ENCODE data around the gene NAA40. TPM values are rescaled to one million over a fixed set of nuclear protein-coding genes. Genes with fewer than 3 reads are reported as not detected.

The NAA40 gene
- total RNA-seq, 1 donor from 2014 or later, result 4.7 TPM

GRCh38 chr11:63997104-63997700, 58.4 kb downstream of the NAA40 start:
- no peak overlapping the region for H3K4me3 ChIP-seq (ENCODE audit: low read length in 3 of 3)
- H3K4me1 ChIP-seq (ENCODE audit: control insufficient read depth in 3 of 3, insufficient read depth in 3 of 3, low read length in 3 of 3), result peaks cover 14 to 33% (median 22%) of the 10 kb centered on the region in 3 donors
- H3K27me3 ChIP-seq (ENCODE audit: control insufficient read depth in 3 of 3, insufficient read depth in 3 of 3, low read length in 3 of 3), result no peaks in the 10 kb centered on the region
- H3K9ac ChIP-seq (ENCODE audit: low read depth in 1 of 3, low read length in 3 of 3), result no peak overlapping the region
- no peaks in the 10 kb centered on the region for H3K9me3 ChIP-seq (ENCODE audit: control insufficient read depth in 3 of 3, low read length in 3 of 3)
- no peak overlapping the region for H3K27ac ChIP-seq (ENCODE audit: low read depth, low read length)
- H3K36me3 ChIP-seq (ENCODE audit: control insufficient read depth in 3 of 3, insufficient read depth in 3 of 3, low read length in 3 of 3), result peaks cover 13 to 29% (median 22%) of the 10 kb centered on the region in 3 donors

- Histone ChIP-seq H3K27ac (ENCODE audit: low read depth, low read length) (no peak overlapping the region), H3K27me3 (ENCODE audit: control insufficient read depth in 3 of 3, insufficient read depth in 3 of 3, low read length in 3 of 3) (no peaks in the 10 kb centered on the region), H3K4me3 (ENCODE audit: low read length in 3 of 3) (no peak overlapping the region), H3K4me1 (ENCODE audit: control insufficient read depth in 3 of 3, insufficient read depth in 3 of 3, low read length in 3 of 3) (peaks cover 16 to 35% (median 24%) of the 10 kb centered on the region in 3 donors), H3K36me3 (ENCODE audit: control insufficient read depth in 3 of 3, insufficient read depth in 3 of 3, low read length in 3 of 3) (peaks cover 13 to 29% (median 22%) of the 10 kb centered on the region in 3 donors), H3K9ac (ENCODE audit: low read depth in 1 of 3, low read length in 3 of 3) (no peak overlapping the region), H3K9me3 (ENCODE audit: control insufficient read depth in 3 of 3, low read length in 3 of 3) (no peaks in the 10 kb centered on the region)
Observed at GRCh38 chr11:63997801-63998337, 59.1 kb downstream of the NAA40 start.

DNA sequence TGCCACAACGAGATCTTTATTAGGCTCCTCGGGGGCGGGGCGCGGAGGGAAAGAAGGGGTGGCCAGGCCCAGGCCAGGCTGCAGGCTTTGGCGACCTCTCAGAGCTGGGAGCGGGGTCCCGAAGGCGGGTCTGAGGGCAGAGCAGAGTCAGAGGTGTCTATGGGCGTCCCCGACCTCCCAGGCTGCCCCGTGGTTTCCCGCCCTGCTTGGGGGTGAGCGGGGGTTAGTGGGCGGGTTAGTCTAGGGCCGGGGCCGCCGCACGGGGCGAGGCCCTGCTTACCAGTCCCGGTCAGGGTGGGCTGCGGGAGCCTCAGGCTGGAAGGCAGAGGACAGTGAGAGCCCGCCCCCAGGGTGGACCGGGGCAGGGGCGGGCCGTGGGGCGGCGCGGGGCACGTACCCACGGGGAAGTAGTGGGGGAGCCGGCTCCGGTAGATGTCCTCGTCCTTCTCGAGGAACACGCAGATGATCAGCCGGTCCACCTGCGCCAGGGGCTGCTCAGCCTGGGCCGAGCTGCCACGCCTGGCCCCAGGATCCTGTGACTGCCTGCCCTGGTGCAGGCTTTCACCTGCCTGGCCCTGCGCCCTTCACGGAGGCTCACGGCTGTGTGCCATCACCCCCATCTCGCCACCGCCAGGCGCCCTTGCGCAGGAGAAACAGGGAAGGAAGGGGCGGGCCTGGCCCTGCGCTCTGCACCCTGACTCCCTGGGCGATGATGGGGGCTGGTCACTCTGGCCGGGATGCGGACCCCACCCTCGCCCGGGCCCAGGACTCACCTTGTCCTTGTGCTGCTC, 60.0 kb downstream of the NAA40 start:
- H3K27me3 ChIP-seq (ENCODE audit: control insufficient read depth in 3 of 3, insufficient read depth in 3 of 3, low read length in 3 of 3), result no peaks in the 10 kb centered on the region
- no peak overlapping the region for H3K9ac ChIP-seq (ENCODE audit: low read depth in 1 of 3, low read length in 3 of 3)
- no peaks in the 10 kb centered on the region for H3K9me3 ChIP-seq (ENCODE audit: control insufficient read depth in 3 of 3, low read length in 3 of 3)
- peaks cover 16 to 31% (median 24%) of the 10 kb centered on the region in 3 donors for H3K4me1 ChIP-seq (ENCODE audit: control insufficient read depth in 3 of 3, insufficient read depth in 3 of 3, low read length in 3 of 3)
- H3K4me3 ChIP-seq (ENCODE audit: low read length in 3 of 3), result no peak overlapping the region
- H3K36me3 ChIP-seq (ENCODE audit: control insufficient read depth in 3 of 3, insufficient read depth in 3 of 3, low read length in 3 of 3), result peaks cover 13 to 29% (median 25%) of the 10 kb centered on the region in 3 donors
- H3K27ac ChIP-seq (ENCODE audit: low read depth, low read length), result no peak overlapping the region

DNA sequence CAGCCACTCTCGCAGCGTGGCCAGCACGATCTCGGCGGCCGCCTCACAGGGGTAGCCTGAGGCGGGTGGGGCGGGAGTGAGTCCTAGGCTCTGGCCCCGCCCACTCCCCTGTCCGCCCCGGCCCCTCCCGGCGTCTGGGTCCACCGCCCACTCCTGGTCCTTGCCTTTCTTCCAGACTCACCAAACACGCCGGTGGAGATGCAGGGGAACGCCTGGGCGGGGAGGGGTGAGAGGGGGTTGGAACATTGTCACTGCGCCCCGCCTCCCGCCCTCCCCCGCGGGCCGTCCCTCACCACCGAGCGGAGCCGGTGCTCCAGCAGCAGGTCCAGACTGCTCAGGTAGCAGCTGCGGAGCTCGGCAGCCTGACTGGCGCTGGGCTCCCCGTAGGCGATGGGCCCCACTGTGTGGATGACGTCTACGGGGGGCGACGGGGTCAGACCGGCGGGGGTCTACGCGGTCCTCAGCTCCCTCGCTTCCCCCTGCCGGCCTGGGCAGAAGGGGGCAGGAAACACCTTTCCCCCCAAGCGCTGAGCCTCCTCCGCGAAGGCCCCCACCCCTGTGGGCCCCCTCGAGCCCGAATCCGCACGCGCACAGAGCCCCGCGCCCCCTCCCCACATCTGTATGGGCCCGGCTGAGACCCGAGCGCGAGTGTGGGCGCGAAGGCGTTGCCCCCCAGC, 60.7 kb downstream of the NAA40 start:
- H3K9me3 ChIP-seq (ENCODE audit: control insufficient read depth in 3 of 3, low read length in 3 of 3), result no peaks in the 10 kb centered on the region
- no peaks in the 10 kb centered on the region for H3K27me3 ChIP-seq (ENCODE audit: control insufficient read depth in 3 of 3, insufficient read depth in 3 of 3, low read length in 3 of 3)
- H3K9ac ChIP-seq (ENCODE audit: low read depth in 1 of 3, low read length in 3 of 3), result no peak overlapping the region
- H3K4me1 ChIP-seq (ENCODE audit: control insufficient read depth in 3 of 3, insufficient read depth in 3 of 3, low read length in 3 of 3), result peaks cover 16 to 28% (median 21%) of the 10 kb centered on the region in 3 donors
- peaks cover 13 to 27% (median 25%) of the 10 kb centered on the region in 3 donors for H3K36me3 ChIP-seq (ENCODE audit: control insufficient read depth in 3 of 3, insufficient read depth in 3 of 3, low read length in 3 of 3)
- H3K4me3 ChIP-seq (ENCODE audit: low read length in 3 of 3), result peak overlapping the region in 1 of 3 donors; percentile 6
- no peak overlapping the region for H3K27ac ChIP-seq (ENCODE audit: low read depth, low read length)

- Histone ChIP-seq H3K27me3 (ENCODE audit: control insufficient read depth in 3 of 3, insufficient read depth in 3 of 3, low read length in 3 of 3) (no peaks in the 10 kb centered on the region), H3K36me3 (ENCODE audit: control insufficient read depth in 3 of 3, insufficient read depth in 3 of 3, low read length in 3 of 3) (peaks cover 13 to 24% (median 21%) of the 10 kb centered on the region in 3 donors), H3K4me1 (ENCODE audit: control insufficient read depth in 3 of 3, insufficient read depth in 3 of 3, low read length in 3 of 3) (peaks cover 16 to 28% (median 21%) of the 10 kb centered on the region in 3 donors), H3K9ac (ENCODE audit: low read depth in 1 of 3, low read length in 3 of 3) (peak overlapping the region in 1 of 3 donors; percentile 50), H3K9me3 (ENCODE audit: control insufficient read depth in 3 of 3, low read length in 3 of 3) (no peaks in the 10 kb centered on the region), H3K4me3 (ENCODE audit: low read length in 3 of 3) (peak overlapping the region in 1 of 3 donors; percentile 35), H3K27ac (ENCODE audit: low read depth, low read length) (no peak overlapping the region)
Observed at GRCh38 chr11:64000026-64000739, 61.4 kb downstream of the NAA40 start.

DNA sequence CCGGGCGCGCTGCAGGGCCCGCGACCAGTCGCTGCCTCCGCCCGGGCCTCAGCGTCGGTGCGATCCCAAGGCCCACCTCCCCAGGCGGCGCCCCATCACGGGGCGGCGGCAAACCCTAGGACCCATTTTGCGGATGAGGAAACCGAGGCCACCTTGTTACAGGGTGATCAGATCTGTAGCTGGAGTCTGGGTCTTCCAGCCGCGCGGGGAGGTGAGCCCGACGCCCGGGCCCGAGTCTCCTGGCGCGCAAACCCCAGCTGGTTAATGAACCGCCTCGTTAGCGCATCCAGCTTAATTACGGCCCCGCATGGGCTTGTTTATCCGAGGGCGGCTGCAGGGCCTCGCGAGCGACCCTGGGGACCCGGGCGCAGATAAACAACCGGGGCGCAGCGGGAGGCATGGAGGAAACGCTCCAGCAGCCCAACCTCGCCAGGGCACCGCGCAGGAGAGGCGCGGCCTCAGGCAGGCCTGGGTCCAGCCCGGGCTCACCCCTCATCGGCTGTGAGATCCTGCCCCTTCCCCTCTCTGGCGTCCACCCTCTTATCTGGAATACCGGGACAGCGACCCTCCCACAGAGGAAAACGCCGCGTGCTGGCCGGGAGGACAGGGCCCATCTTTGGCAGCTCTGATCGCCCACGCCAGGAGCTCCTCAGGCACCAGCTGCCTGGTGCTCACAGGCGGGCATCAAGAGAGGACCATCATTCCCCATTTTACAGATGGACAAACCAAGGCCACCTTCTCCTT, 62.1 kb downstream of the NAA40 start:
- no peaks in the 10 kb centered on the region for H3K27me3 ChIP-seq (ENCODE audit: control insufficient read depth in 3 of 3, insufficient read depth in 3 of 3, low read length in 3 of 3)
- H3K27ac ChIP-seq (ENCODE audit: low read depth, low read length), result no peak overlapping the region
- peaks cover 16 to 28% (median 22%) of the 10 kb centered on the region in 3 donors for H3K4me1 ChIP-seq (ENCODE audit: control insufficient read depth in 3 of 3, insufficient read depth in 3 of 3, low read length in 3 of 3)

DNA sequence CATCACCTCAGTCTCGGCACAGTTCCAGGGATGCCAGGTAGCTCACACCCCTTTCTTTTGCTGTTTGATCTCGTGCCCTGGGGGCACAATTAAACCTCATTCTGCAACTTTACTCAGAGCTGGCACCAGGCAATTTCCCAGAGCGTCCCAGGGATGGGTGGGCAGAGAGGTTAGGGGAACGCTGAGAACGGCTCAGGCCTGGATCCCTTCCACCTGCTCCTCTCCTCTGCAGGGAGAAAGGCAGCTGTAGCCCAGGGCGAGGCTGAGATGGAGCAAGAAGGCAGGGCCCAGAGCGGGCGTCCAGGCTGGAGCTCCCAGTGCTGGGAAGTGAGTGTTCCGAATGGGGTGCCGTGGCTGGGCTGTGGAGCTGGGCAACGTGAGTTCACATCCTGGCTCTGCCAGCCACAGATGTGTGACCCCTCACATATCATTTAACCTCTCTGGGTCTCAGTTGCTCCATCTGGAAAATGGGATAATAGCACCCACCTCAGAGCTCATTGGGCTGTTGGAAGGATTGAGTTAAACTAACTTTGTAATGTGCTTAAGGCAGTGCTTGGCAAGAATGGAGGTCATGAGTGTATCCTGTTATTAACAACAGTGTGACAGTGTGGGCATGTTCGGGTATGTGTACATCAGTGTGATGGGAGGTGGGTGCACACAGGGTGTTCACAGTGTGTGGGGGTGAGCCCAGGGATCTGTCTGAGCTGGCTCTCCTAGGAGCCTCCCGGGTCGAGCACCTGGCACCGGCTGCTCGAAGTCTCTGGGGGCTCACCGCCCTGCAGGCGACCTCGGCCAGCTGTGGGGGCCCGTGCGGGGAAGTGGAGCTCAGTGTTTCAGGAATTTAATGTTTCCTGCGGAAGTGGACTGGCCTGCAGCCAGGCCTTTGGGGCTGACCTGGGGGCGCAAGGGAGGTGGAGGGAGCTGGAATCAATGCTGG, 63.0 kb downstream of the NAA40 start:
- Histone ChIP-seq H3K36me3 (ENCODE audit: control insufficient read depth in 3 of 3, insufficient read depth in 3 of 3, low read length in 3 of 3) (peaks cover 7 to 15% (median 13%) of the 10 kb centered on the region in 3 donors), H3K4me3 (ENCODE audit: low read length in 3 of 3) (no peak overlapping the region), H3K9ac (ENCODE audit: low read depth in 1 of 3, low read length in 3 of 3) (peak overlapping the region in 1 of 3 donors; percentile 25), H3K9me3 (ENCODE audit: control insufficient read depth in 3 of 3, low read length in 3 of 3) (no peaks in the 10 kb centered on the region), H3K27me3 (ENCODE audit: control insufficient read depth in 3 of 3, insufficient read depth in 3 of 3, low read length in 3 of 3) (no peaks in the 10 kb centered on the region), H3K4me1 (ENCODE audit: control insufficient read depth in 3 of 3, insufficient read depth in 3 of 3, low read length in 3 of 3) (peaks cover 16 to 30% (median 24%) of the 10 kb centered on the region in 3 donors), H3K27ac (ENCODE audit: low read depth, low read length) (no peak overlapping the region)

More for the DNA sequence above, 62.1 kb downstream of the NAA40 start:
- H3K4me3 ChIP-seq (ENCODE audit: low read length in 3 of 3), result peak overlapping the region in 1 of 3 donors; percentile 35
- no peaks in the 10 kb centered on the region for H3K9me3 ChIP-seq (ENCODE audit: control insufficient read depth in 3 of 3, low read length in 3 of 3)
- H3K36me3 ChIP-seq (ENCODE audit: control insufficient read depth in 3 of 3, insufficient read depth in 3 of 3, low read length in 3 of 3), result peaks cover 13 to 23% (median 21%) of the 10 kb centered on the region in 3 donors
- peak overlapping the region in 1 of 3 donors; percentile 50 for H3K9ac ChIP-seq (ENCODE audit: low read depth in 1 of 3, low read length in 3 of 3)

- Histone ChIP-seq H3K36me3 (ENCODE audit: control insufficient read depth in 3 of 3, insufficient read depth in 3 of 3, low read length in 3 of 3) (peaks cover 0 to 6% (median 0%) of the 10 kb centered on the region in 3 donors), H3K9me3 (ENCODE audit: control insufficient read depth in 3 of 3, low read length in 3 of 3) (no peaks in the 10 kb centered on the region), H3K27ac (ENCODE audit: low read depth, low read length) (no peak overlapping the region), H3K27me3 (ENCODE audit: control insufficient read depth in 3 of 3, insufficient read depth in 3 of 3, low read length in 3 of 3) (no peaks in the 10 kb centered on the region), H3K9ac (ENCODE audit: low read depth in 1 of 3, low read length in 3 of 3) (no peak overlapping the region), H3K4me1 (ENCODE audit: control insufficient read depth in 3 of 3, insufficient read depth in 3 of 3, low read length in 3 of 3) (peaks cover 23 to 42% (median 37%) of the 10 kb centered on the region in 3 donors), H3K4me3 (ENCODE audit: low read length in 3 of 3) (no peak overlapping the region)
Observed at GRCh38 chr11:64003807-64004589, 65.2 kb downstream of the NAA40 start.
